ENCODE data around the gene APP.

The APP gene

GRCh38 chr21:25901330-25901979 is 269.1 kb downstream of the APP start (continued):
- no peak for TF ChIP-seq ZNF214 (tag by site-specific recombination; IDR thresholded peaks at IDR 0.05; ENCODE audit: borderline replicate concordance)
- no peak for TF ChIP-seq ZNF10 (tag by site-specific recombination; IDR thresholded peaks at IDR 0.05)
- no peak for TF ChIP-seq ZNF423 (tag by site-specific recombination; IDR thresholded peaks at IDR 0.05)
- TF ChIP-seq ZNF549 (tag by site-specific recombination; IDR thresholded peaks at IDR 0.05) = no peak

- ChIA-PET CTCF (interaction anchor here (0.7 to 0.9 kb wide), 2 partner anchors 12 to 745 kb away, joined by 3 read pairs; no protein-coding TSS in a partner anchor), POLR2A (no interaction called here)
- Histone ChIP-seq H3K9me3 (ENCODE audit: control insufficient read depth, insufficient read depth, low read depth, low read length) (no peaks in the 10 kb centered on the region; the same call in 1 of the 2 replicates), H3K4me1 (ENCODE audit: control insufficient read depth, insufficient read depth, low read length) (no peaks in the 10 kb centered on the region), H3K4me3 (ENCODE audit: low read depth, low read length) (no peak overlapping the region), H3K36me3 (ENCODE audit: control insufficient read depth in 2 of 2, insufficient read depth in 1 of 2, low read length in 2 of 2) (peaks cover 15 to 38% of the 10 kb centered on the region in 2 experiments), H3K27ac (ENCODE audit: extremely low read depth, low read depth, low read length) (no peak overlapping the region)
- no peak for TF ChIP-seq ZEB2 (tag by site-specific recombination; IDR thresholded peaks at IDR 0.05)
- TF ChIP-seq ZNF433 (tag by site-specific recombination; IDR thresholded peaks at IDR 0.05; ENCODE audit: low read depth) = no peak
- no peak for TF ChIP-seq ZNF302 (tag by site-specific recombination; IDR thresholded peaks at IDR 0.05; ENCODE audit: low read depth)
- no peak for TF ChIP-seq ZNF654 (tag by site-specific recombination; IDR thresholded peaks at IDR 0.05; ENCODE audit: low read depth)
- no peak for TF ChIP-seq ZNF791 (tag by site-specific recombination; IDR thresholded peaks at IDR 0.05)
- TF ChIP-seq ZNF266 (tag by site-specific recombination; IDR thresholded peaks at IDR 0.05; ENCODE audit: low read depth) = no peak
These were observed 271.9 kb downstream of the APP start for GRCh38 chr21:25898671-25899070.

GRCh38 chr21:25897383-25897782 is 273.2 kb downstream of the APP start:
- no peak overlapping the region for H3K27ac ChIP-seq (ENCODE audit: extremely low read depth, low read depth, low read length)
- POLR2A ChIA-PET = no interaction called here
- H3K4me1 ChIP-seq (ENCODE audit: control insufficient read depth, insufficient read depth, low read length) = no peaks in the 10 kb centered on the region
- H3K4me3 ChIP-seq (ENCODE audit: low read depth, low read length) = no peak overlapping the region
- CTCF ChIA-PET = no interaction called here
- peaks cover 15 to 42% of the 10 kb centered on the region in 2 experiments for H3K36me3 ChIP-seq (ENCODE audit: control insufficient read depth in 2 of 2, insufficient read depth in 1 of 2, low read length in 2 of 2)
- H3K9me3 ChIP-seq (ENCODE audit: control insufficient read depth, insufficient read depth, low read depth, low read length) = no peaks in the 10 kb centered on the region; the same call in 1 of the 2 replicates
- TF ChIP-seq ZNF23 (tag by site-specific recombination; IDR thresholded peaks at IDR 0.05; ENCODE audit: borderline replicate concordance) (no peak), ZFP41 (tag by site-specific recombination; IDR thresholded peaks at IDR 0.05; ENCODE audit: borderline replicate concordance) (no peak), MZF1 (tag by site-specific recombination; IDR thresholded peaks at IDR 0.05; ENCODE audit: borderline replicate concordance) (no peak), ZNF433 (tag by site-specific recombination; IDR thresholded peaks at IDR 0.05; ENCODE audit: low read depth) (no peak), ZNF514 (tag by site-specific recombination; IDR thresholded peaks at IDR 0.05) (no peak), ZNF391 (tag by site-specific recombination; IDR thresholded peaks at IDR 0.05; ENCODE audit: borderline replicate concordance, low read depth) (no peak), ZNF138 (tag by site-specific recombination; IDR thresholded peaks at IDR 0.05; ENCODE audit: borderline replicate concordance) (no peak), BCL6B (tag by site-specific recombination; IDR thresholded peaks at IDR 0.05) (no peak), ZNF513 (tag by site-specific recombination; IDR thresholded peaks at IDR 0.05) (no peak), ZNF555 (tag by site-specific recombination; conservative IDR thresholded peaks at IDR 0.05) (no peak), ZNF701 (tag by site-specific recombination; IDR thresholded peaks at IDR 0.05) (no peak), PRDM6 (tag by site-specific recombination; IDR thresholded peaks at IDR 0.05) (no peak), PRDM10 (tag by site-specific recombination; IDR thresholded peaks at IDR 0.05) (no peak)

Data from HEK293 (cell line).